Measurements from ENCODE around the gene ANGPTL2.

ANGPTL2 gene

GRCh38 chr9:127083138-127083980, 39.1 kb downstream of the ANGPTL2 start:
- TF ChIP-seq CTCF (IDR thresholded peaks at IDR 0.05; ENCODE audit: poor library complexity, severe bottlenecking): no peak
- H3K9me3 ChIP-seq (ENCODE audit: severe bottlenecking): no peaks in the 10 kb centered on the region
- no peak overlapping the region for H3K4me3 ChIP-seq (ENCODE audit: severe bottlenecking)
- H3K36me3 ChIP-seq (ENCODE audit: low read depth): no peaks in the 10 kb centered on the region
- ATAC-seq (ENCODE audit: low read depth) (no peak), DNase-seq (ENCODE audit: low spot score) (no peak)
- no peak overlapping the region for H3K27ac ChIP-seq (ENCODE audit: poor library complexity, severe bottlenecking)
- no peaks in the 10 kb centered on the region for H3K27me3 ChIP-seq (ENCODE audit: insufficient read depth, poor library complexity, severe bottlenecking)
- H3K4me1 ChIP-seq (ENCODE audit: insufficient read depth, poor library complexity, severe bottlenecking): no peaks in the 10 kb centered on the region

- Histone ChIP-seq H3K9me3 (ENCODE audit: severe bottlenecking) (no peaks in the 10 kb centered on the region), H3K27me3 (ENCODE audit: insufficient read depth, poor library complexity, severe bottlenecking) (no peaks in the 10 kb centered on the region), H3K27ac (ENCODE audit: poor library complexity, severe bottlenecking) (no peak overlapping the region), H3K36me3 (ENCODE audit: low read depth) (no peaks in the 10 kb centered on the region), H3K4me3 (ENCODE audit: severe bottlenecking) (no peak overlapping the region), H3K4me1 (ENCODE audit: insufficient read depth, poor library complexity, severe bottlenecking) (no peaks in the 10 kb centered on the region)
- DNase-seq (ENCODE audit: low spot score) (no peak), ATAC-seq (ENCODE audit: low read depth) (no peak)
- TF ChIP-seq CTCF (IDR thresholded peaks at IDR 0.05; ENCODE audit: poor library complexity, severe bottlenecking): no peak
Measured at GRCh38 chr9:127081250-127082185, 40.9 kb downstream of the ANGPTL2 start.

GRCh38 chr9:127079446-127080140, 42.8 kb downstream of the ANGPTL2 start:
- no peaks in the 10 kb centered on the region for H3K9me3 ChIP-seq (ENCODE audit: severe bottlenecking)
- ATAC-seq (ENCODE audit: low read depth): no peak
- no peak overlapping the region for H3K27ac ChIP-seq (ENCODE audit: poor library complexity, severe bottlenecking)
- H3K36me3 ChIP-seq (ENCODE audit: low read depth): no peaks in the 10 kb centered on the region
- H3K27me3 ChIP-seq (ENCODE audit: insufficient read depth, poor library complexity, severe bottlenecking): no peaks in the 10 kb centered on the region
- H3K4me1 ChIP-seq (ENCODE audit: insufficient read depth, poor library complexity, severe bottlenecking): no peaks in the 10 kb centered on the region
- no peak for DNase-seq (ENCODE audit: low spot score)
- no peak for TF ChIP-seq CTCF (IDR thresholded peaks at IDR 0.05; ENCODE audit: poor library complexity, severe bottlenecking)
- H3K4me3 ChIP-seq (ENCODE audit: severe bottlenecking): no peak overlapping the region

GRCh38 chr9:127078988-127079387, 43.4 kb downstream of the ANGPTL2 start:
- no peak overlapping the region for H3K27ac ChIP-seq (ENCODE audit: poor library complexity, severe bottlenecking)
- DNase-seq (ENCODE audit: low spot score): no peak
- no peaks in the 10 kb centered on the region for H3K27me3 ChIP-seq (ENCODE audit: insufficient read depth, poor library complexity, severe bottlenecking)
- no peak for ATAC-seq (ENCODE audit: low read depth)
- H3K4me3 ChIP-seq (ENCODE audit: severe bottlenecking): no peak overlapping the region
- H3K9me3 ChIP-seq (ENCODE audit: severe bottlenecking): no peaks in the 10 kb centered on the region
- TF ChIP-seq CTCF (IDR thresholded peaks at IDR 0.05; ENCODE audit: poor library complexity, severe bottlenecking): no peak
- no peaks in the 10 kb centered on the region for H3K36me3 ChIP-seq (ENCODE audit: low read depth)
- H3K4me1 ChIP-seq (ENCODE audit: insufficient read depth, poor library complexity, severe bottlenecking): no peaks in the 10 kb centered on the region
